Measurements from ENCODE around the gene OXSR1.

Gene OXSR1

DNA sequence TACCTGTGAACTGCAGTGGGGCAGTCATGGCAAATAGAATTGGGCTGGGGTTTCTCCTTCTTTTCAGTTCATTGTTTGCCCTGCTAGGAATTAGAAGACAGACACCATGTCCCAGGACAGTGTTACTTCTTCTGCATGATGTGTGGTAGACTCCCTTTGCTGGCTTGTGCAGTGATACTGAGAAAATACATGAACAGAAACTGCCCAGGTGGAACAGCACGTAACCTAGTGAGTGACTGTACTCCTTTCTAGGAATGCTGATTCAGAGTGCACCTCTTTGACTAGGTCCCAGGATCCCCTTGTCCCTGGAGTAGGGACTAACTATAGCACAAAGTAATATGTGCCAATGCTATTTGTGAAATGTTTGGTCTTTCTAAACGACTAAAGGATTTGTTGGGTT lies 89.5 kb downstream of the OXSR1 start:
- TF ChIP-seq CTCF (IDR thresholded peaks at IDR 0.05): no peak
- Histone ChIP-seq H3K36me3 (ENCODE audit: control insufficient read depth, insufficient read depth, low read length) (no peaks in the 10 kb centered on the region), H3K9me3 (ENCODE audit: control insufficient read depth, low read length) (no peaks in the 10 kb centered on the region), H3K4me3 (ENCODE audit: low read depth, low read length) (no peak overlapping the region), H2AFZ (no peak overlapping the region), H3K4me2 (ENCODE audit: low read length) (no peak overlapping the region), H3K9ac (no peak overlapping the region), H3K27me3 (ENCODE audit: control insufficient read depth, insufficient read depth, low read length) (no peaks in the 10 kb centered on the region), H3K79me2 (no peaks in the 10 kb centered on the region), H3K27ac (no peak overlapping the region), H3K4me1 (no peaks in the 10 kb centered on the region)

DNA sequence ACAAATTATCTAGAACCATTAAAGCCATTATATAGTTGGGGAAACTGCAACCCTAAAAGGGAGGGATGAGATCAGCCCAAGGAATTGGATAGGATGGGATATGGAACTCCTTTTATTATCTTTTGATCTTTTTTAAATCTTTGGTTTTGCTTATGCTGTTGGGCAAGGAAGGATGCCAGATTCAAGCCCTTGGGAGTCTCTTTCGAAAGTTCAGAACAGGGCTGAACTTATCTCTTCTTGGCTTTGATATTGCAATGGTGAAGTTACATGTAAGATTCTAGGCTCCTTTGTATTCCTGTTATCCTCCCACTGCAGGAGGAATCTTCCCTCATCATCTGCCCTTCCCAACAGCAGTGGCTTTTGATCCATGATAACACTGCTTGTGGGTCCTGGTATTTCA lies 90.3 kb downstream of the OXSR1 start:
- H3K9me3 ChIP-seq (ENCODE audit: control insufficient read depth, low read length): no peaks in the 10 kb centered on the region
- no peak overlapping the region for H3K4me2 ChIP-seq (ENCODE audit: low read length)
- TF ChIP-seq CTCF (IDR thresholded peaks at IDR 0.05): no peak
- no peak overlapping the region for H3K9ac ChIP-seq
- no peaks in the 10 kb centered on the region for H3K36me3 ChIP-seq (ENCODE audit: control insufficient read depth, insufficient read depth, low read length)
- no peak overlapping the region for H3K27ac ChIP-seq
- H3K4me3 ChIP-seq (ENCODE audit: low read depth, low read length): no peak overlapping the region
- no peaks in the 10 kb centered on the region for H3K79me2 ChIP-seq
- no peak overlapping the region for H2AFZ ChIP-seq
- H3K27me3 ChIP-seq (ENCODE audit: control insufficient read depth, insufficient read depth, low read length): no peaks in the 10 kb centered on the region
- no peaks in the 10 kb centered on the region for H3K4me1 ChIP-seq

GRCh38 chr3:38257583-38257982 lies 92.2 kb downstream of the OXSR1 start:
- Histone ChIP-seq H3K9ac (no peak overlapping the region), H3K36me3 (ENCODE audit: control insufficient read depth, insufficient read depth, low read length) (no peaks in the 10 kb centered on the region), H2AFZ (no peak overlapping the region), H3K27me3 (ENCODE audit: control insufficient read depth, insufficient read depth, low read length) (no peaks in the 10 kb centered on the region), H3K4me3 (ENCODE audit: low read depth, low read length) (no peak overlapping the region), H3K4me2 (ENCODE audit: low read length) (no peak overlapping the region), H3K79me2 (no peaks in the 10 kb centered on the region), H3K9me3 (ENCODE audit: control insufficient read depth, low read length) (no peaks in the 10 kb centered on the region), H3K4me1 (no peaks in the 10 kb centered on the region), H3K27ac (no peak overlapping the region)
- no peak for TF ChIP-seq CTCF (IDR thresholded peaks at IDR 0.05)

GRCh38 chr3:38260474-38260873 lies 95.1 kb downstream of the OXSR1 start:
- no peaks in the 10 kb centered on the region for H3K79me2 ChIP-seq
- H3K9me3 ChIP-seq (ENCODE audit: control insufficient read depth, low read length): no peaks in the 10 kb centered on the region
- H3K27me3 ChIP-seq (ENCODE audit: control insufficient read depth, insufficient read depth, low read length): no peaks in the 10 kb centered on the region
- no peaks in the 10 kb centered on the region for H3K36me3 ChIP-seq (ENCODE audit: control insufficient read depth, insufficient read depth, low read length)
- H3K9ac ChIP-seq: no peak overlapping the region
- no peak for TF ChIP-seq CTCF (IDR thresholded peaks at IDR 0.05)
- H2AFZ ChIP-seq: no peak overlapping the region
- H3K4me2 ChIP-seq (ENCODE audit: low read length): no peak overlapping the region
- H3K4me3 ChIP-seq (ENCODE audit: low read depth, low read length): no peak overlapping the region
- H3K4me1 ChIP-seq: peaks cover 3% of the 10 kb centered on the region
- H3K27ac ChIP-seq: no peak overlapping the region

DNA sequence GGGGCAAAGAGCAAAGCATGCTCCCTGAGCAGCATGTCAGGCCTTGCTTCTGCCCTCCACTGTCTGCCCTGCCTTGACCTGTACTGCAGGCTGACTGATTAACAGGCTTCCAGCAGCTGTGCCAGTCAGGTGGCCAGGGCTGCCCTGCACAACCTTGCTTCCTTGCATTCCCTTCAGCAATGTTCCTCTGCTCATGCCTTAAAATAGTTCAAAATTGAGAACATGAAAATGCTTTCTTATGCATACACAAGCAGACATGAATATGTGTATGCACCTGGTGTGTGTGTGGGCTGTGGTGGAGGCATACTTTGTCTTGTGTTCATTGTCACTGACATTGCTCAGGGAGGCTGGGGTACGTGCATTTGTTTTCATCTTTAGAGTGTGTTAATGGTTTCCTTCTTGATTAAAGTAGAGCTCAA lies 99.0 kb downstream of the OXSR1 start:
- no peak for TF ChIP-seq CTCF (IDR thresholded peaks at IDR 0.05)
- Histone ChIP-seq H3K4me1 (peaks cover 3% of the 10 kb centered on the region), H3K4me2 (ENCODE audit: low read length) (no peak overlapping the region), H3K36me3 (ENCODE audit: control insufficient read depth, insufficient read depth, low read length) (no peaks in the 10 kb centered on the region), H2AFZ (no peak overlapping the region), H3K9me3 (ENCODE audit: control insufficient read depth, low read length) (no peaks in the 10 kb centered on the region), H3K27ac (no peak overlapping the region), H3K9ac (no peak overlapping the region), H3K27me3 (ENCODE audit: control insufficient read depth, insufficient read depth, low read length) (no peaks in the 10 kb centered on the region), H3K79me2 (no peaks in the 10 kb centered on the region), H3K4me3 (ENCODE audit: low read depth, low read length) (no peak overlapping the region)

Data from parathyroid adenoma (tissue), 2 donors.